Brain microvascular endothelial cell (primary cell): Measurements from ENCODE around the gene NXPH1.
A peak's percentile ranks its signal among the peaks of the same experiment; 100 is the strongest.

ENCODE experiments used
- DNase-seq: peaks from one replicate; pipeline ENCODE4 v3.0.0-alpha.2; 2020
- H3K27ac ChIP-seq: fragments of 250-450 bp; sonication (Bioruptor Pico); 2 replicates; pipeline ENCODE4 v1.5.1; 2020; ENCODE audit warnings: mild to moderate bottlenecking, moderate library complexity
- H3K27me3 ChIP-seq: fragments of 250-450 bp; sonication (Bioruptor Pico); replicated peaks from 2 replicates; pipeline ENCODE4 v1.5.1; 2020; ENCODE audit warnings: mild to moderate bottlenecking
- H3K36me3 ChIP-seq: fragments of 250-450 bp; sonication (Bioruptor Pico); replicated peaks from 2 replicates; pipeline ENCODE4 v1.5.1; 2020; ENCODE audit warnings: mild to moderate bottlenecking
- H3K4me3 ChIP-seq: 2 replicates; pipeline ENCODE4 v1.5.1; 2011; ENCODE audit warnings: low read depth, mild to moderate bottlenecking, control low read depth, low read length, moderate library complexity
- CTCF ChIP-seq: IDR thresholded peaks from 2 replicates; pipeline ENCODE4 v1.5.1; 2011; ENCODE audit warnings: low read depth, mild to moderate bottlenecking, moderate library complexity, low read length, control low read depth, inconsistent platforms; ENCODE audit errors: missing control alignments
- in situ Hi-C: cut with HindIII; loops from 2 replicates; pipeline ENCODE4 v1.10.0; 2017; ENCODE audit warnings: low sequenced_read_pairs, low pct_ligation_motif_present

Gene NXPH1

GRCh38 chr7:8443576-8444467 lies 10.4 kb downstream of the NXPH1 start:
- no peak for DNase-seq
- TF ChIP-seq CTCF: peak; percentile 39
- Histone ChIP-seq H3K4me3 (no peak overlapping the region), H3K27ac (no peak overlapping the region), H3K27me3 (peaks cover 17% of the 10 kb centered on the region), H3K36me3 (no peaks in the 10 kb centered on the region)
- in situ Hi-C loops: no loop called here

GRCh38 chr7:8444468-8444769 lies 11.0 kb downstream of the NXPH1 start:
- no peak for TF ChIP-seq CTCF
- in situ Hi-C loops: no loop called here
- no peak for DNase-seq
- Histone ChIP-seq H3K27ac (no peak overlapping the region), H3K36me3 (no peaks in the 10 kb centered on the region), H3K27me3 (peaks cover 17% of the 10 kb centered on the region), H3K4me3 (no peak overlapping the region)

GRCh38 chr7:8453535-8453934 lies 20.1 kb downstream of the NXPH1 start:
- no peaks in the 10 kb centered on the region for H3K27me3 ChIP-seq
- H3K36me3 ChIP-seq: no peaks in the 10 kb centered on the region
- no peak for TF ChIP-seq CTCF
- H3K4me3 ChIP-seq: no peak overlapping the region
- no peak overlapping the region for H3K27ac ChIP-seq
- in situ Hi-C loops: no loop called here
- DNase-seq: no peak

GRCh38 chr7:8455426-8455825 lies 22.0 kb downstream of the NXPH1 start:
- TF ChIP-seq CTCF: no peak
- Histone ChIP-seq H3K4me3 (no peak overlapping the region), H3K27ac (no peak overlapping the region), H3K36me3 (no peaks in the 10 kb centered on the region), H3K27me3 (no peaks in the 10 kb centered on the region)
- in situ Hi-C loops: no loop called here
- no peak for DNase-seq

GRCh38 chr7:8462309-8462708 lies 28.9 kb downstream of the NXPH1 start:
- H3K4me3 ChIP-seq: no peak overlapping the region
- H3K27ac ChIP-seq: no peak overlapping the region
- in situ Hi-C loops: no loop called here
- no peak for TF ChIP-seq CTCF
- H3K27me3 ChIP-seq: no peaks in the 10 kb centered on the region
- no peaks in the 10 kb centered on the region for H3K36me3 ChIP-seq
- no peak for DNase-seq

GRCh38 chr7:8465338-8465737 lies 31.9 kb downstream of the NXPH1 start:
- no peak for TF ChIP-seq CTCF
- in situ Hi-C loops: no loop called here

More at GRCh38 chr7:8465338-8465737, 31.9 kb downstream of the NXPH1 start:
- H3K27ac ChIP-seq: no peak overlapping the region
- no peak for DNase-seq
- H3K36me3 ChIP-seq: no peaks in the 10 kb centered on the region
- no peak overlapping the region for H3K4me3 ChIP-seq
- no peaks in the 10 kb centered on the region for H3K27me3 ChIP-seq
